HG03558 (cell line): ENCODE measurements around the gene POLR2H.

Experiments used
- ATAC-seq: cut with Tn5 transposase; IDR thresholded peaks from one replicate; pipeline ENCODE4 v1.9.1; 2021; ENCODE audit warnings: moderate number of reproducible peaks; ENCODE audit not compliant: unreplicated experiment; ENCODE audit errors: extremely low read depth

The POLR2H gene

GRCh38 chr3:184368116-184368515 is 6.6 kb downstream of the POLR2H start:
- ATAC-seq, result no peak

- no peak for ATAC-seq
Observed at GRCh38 chr3:184368586-184369183, 7.2 kb downstream of the POLR2H start.

DNA sequence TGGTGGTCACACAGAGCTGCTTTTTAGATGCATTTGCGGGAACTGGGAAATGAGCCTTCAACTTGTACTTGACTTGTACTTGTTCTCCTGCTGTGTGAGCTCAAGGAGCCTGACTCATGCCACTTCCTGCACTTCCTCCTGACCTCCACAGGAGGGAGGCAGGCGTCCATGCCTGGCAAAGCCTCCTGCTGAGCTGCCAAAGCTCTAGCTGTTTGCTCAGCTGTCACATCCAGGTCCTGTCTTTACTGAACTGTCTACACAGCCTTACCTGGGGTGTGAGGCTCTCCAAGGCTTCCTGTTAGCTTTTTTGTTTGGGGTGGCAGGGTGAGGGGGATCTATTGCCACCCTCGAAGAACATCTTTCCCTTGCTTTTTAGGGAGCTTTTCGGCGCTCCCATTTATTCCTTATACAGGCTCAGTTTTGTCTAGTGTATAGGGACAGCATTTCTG is 10.1 kb downstream of the POLR2H start:
- no peak for ATAC-seq

DNA sequence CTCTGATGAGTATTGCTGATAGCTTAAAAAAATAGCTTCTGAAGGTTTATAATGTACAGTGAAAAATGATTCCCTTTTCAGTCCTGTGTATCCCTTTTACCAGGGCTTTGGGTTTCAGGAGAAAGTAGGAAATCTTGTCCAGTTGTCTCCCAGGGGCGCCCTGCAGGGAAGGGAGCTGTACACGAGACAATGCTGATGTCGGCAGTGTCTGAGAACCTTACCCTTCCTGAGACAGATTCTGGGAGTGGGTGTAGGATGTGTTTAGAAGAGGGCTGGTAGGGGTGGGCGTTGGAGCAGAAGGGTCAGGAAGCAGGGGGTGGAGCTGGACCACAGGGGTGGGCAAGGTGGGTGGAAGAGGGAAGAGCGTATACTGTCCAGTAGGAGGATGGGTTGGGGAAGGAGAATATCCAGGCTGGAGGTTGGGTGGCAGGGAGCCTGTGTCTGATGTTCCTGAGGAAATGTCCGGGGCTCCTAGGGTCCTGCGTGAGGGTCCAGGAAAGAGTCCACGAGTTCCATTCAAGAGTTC is 10.8 kb downstream of the POLR2H start:
- no peak for ATAC-seq

GRCh38 chr3:184372911-184373310 is 11.4 kb downstream of the POLR2H start:
- ATAC-seq, result no peak

DNA sequence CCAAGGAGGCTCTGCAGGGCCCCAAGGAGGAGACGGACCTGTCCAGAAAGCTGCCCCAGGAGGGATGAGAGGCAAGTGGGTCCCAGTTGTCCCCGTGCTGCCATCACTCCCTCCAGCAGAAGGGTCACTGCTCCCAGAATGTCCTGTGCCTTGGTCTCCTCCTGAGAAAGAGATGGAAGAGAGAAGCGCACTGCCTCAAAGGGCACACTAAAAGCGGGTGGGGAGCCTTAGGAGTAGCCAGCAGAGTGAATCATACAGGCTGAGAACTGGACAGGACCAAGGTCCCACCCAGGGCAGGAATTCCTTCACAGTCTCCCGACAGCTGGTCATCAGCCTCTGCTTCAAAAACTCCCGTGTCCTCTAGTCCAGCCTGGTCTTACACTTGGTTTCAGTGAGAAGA is 11.9 kb downstream of the POLR2H start:
- ATAC-seq, result no peak

GRCh38 chr3:184375747-184376461 is 14.4 kb downstream of the POLR2H start:
- ATAC-seq, result no peak

DNA sequence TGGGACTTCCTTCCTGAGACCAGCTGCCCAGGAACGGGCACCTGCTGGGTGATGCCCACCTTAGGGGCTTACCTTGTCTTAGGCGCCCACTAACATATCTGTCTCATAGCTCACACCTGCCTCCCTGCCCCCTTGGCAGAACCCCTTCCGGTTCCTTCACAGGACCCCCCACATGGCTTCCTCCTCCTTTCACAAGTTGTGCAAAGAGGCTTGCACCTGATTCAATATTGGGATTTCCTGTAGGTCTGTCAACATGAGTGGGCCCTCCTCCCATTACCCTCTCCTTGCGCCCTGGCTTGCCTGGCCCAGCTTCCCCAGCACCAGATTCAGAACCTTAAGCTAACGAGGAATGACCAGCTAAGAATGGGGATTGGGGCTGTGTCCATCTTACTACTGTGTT is 15.9 kb downstream of the POLR2H start:
- no peak for ATAC-seq

DNA sequence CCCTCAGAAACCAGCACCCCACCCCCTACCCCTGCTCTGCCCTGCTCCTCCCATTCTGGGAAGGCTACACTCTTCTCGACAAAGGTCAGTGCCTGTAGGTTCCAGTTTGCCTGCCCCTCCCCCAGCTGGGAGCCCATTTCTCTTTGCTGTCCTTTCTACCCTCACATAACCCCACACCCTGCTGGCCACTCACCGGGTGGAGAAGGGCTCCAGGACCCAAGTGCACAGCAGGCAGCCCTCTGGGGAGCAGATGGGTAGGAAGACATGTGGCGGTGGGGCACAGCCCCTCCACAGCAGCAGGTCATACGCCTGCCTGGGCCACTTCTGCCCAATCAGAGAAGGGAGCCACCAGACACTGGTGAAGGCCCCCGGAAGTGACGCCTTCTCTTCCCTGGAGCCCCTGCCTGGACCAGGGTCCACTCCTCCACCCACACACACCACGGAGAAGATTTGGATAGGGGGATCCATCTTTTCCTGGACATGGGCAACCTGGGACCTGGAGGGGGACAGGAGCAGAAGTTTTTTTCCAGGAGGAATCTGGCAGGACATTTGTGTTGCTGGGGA is 16.5 kb downstream of the POLR2H start, which contains the start of gene THPO:
Gene THPO (minus strand): TSS at position 326 of the 564 bp plus-strand sequence. CDS start 1,948 bp downstream, outside the sequence.
- no peak for ATAC-seq

- no peak for ATAC-seq
Observed at GRCh38 chr3:184378651-184379357, 17.3 kb downstream of the POLR2H start.

GRCh38 chr3:184379358-184380184 is 18.1 kb downstream of the POLR2H start, which contains the start of gene CHRD:
Gene CHRD, plus strand, starts transcription at chr3:184380054. Its CDS starts 265 bp downstream, at chr3:184380319.
- no peak for ATAC-seq

GRCh38 chr3:184380185-184380626 is 18.7 kb downstream of the POLR2H start:
- ATAC-seq, result no peak

DNA sequence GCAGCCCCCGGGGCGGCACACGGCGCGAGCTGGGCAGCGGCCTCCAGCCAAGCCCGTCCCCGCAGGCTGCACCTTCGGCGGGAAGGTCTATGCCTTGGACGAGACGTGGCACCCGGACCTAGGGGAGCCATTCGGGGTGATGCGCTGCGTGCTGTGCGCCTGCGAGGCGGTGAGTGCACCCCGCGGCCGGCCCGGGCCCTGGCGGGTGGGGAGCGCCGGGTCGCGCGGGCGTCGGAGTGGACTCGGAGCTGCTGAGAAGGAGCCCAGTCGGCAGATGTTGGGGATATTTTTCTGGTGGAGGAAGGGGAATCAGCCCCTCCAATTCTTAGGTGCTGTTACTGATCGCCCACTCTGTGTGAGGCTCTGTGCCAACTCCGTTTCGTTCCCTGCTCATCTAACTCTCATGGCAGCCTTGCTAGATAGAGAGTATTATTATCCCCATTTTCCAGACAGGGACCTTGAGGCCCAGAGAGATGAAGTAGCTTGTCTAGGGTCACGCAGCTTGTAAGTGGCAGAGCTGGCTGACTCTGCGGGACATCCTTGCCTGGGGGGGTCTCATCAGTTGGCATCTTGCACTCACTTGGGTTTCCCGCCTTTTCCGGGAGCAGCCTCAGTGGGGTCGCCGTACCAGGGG is 19.2 kb downstream of the POLR2H start:
- no peak for ATAC-seq

DNA sequence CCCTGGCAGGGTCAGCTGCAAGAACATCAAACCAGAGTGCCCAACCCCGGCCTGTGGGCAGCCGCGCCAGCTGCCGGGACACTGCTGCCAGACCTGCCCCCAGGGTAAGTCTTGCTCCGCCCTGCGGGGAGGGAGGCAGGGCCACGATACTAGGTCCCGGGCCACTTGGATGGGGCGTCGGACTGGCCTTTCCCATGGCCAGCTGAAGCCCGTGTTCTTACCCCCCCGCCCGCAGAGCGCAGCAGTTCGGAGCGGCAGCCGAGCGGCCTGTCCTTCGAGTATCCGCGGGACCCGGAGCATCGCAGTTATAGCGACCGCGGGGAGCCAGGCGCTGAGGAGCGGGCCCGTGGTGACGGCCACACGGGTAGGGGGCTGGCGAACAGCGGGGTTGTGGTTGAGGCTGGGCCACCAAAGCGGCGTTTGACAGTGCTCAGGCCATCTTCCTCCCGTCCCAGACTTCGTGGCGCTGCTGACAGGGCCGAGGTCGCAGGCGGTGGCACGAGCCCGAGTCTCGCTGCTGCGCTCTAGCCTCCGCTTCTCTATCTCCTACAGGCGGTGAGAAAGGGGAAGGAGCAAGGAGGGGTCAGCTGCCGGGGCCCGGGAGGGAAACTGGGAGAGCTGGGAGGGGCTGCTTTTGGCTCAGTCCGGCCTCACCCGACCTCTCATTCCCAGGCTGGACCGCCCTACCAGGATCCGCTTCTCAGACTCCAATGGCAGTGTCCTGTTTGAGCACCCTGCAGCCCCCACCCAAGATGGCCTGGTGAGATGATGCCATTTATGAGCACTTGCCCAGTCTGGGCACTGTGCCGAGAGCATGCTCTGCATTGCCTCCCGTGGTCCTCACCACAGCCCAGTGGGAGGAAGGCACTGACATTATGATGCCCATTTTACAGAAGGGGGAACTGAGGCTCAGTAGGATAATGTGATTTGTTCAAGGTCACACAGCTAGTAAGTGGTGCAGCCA is 20.0 kb downstream of the POLR2H start:
- ATAC-seq, result no peak

- ATAC-seq, result no peak
Observed at GRCh38 chr3:184382326-184383032, 21.0 kb downstream of the POLR2H start.

GRCh38 chr3:184383033-184383740 is 21.7 kb downstream of the POLR2H start:
- ATAC-seq, result no peak

GRCh38 chr3:184384342-184384741 is 22.8 kb downstream of the POLR2H start:
- ATAC-seq, result no peak
